ENCODE results near the gene TPRN.

The TPRN gene

GRCh38 chr9:137191245-137191644, 9.3 kb downstream of the TPRN start:
- no peak for TF ChIP-seq FOXP2 (optimal IDR thresholded peaks at IDR 0.05; ENCODE audit: borderline replicate concordance, extremely low read depth, extremely low read length, insufficient read depth)
- TF ChIP-seq SIN3A (IDR thresholded peaks at IDR 0.05; ENCODE audit: borderline replicate concordance, insufficient read depth, low read length): no peak
- no peak for TF ChIP-seq TAF1 (IDR thresholded peaks at IDR 0.05; ENCODE audit: borderline replicate concordance, insufficient read depth, low read length)
- no peak for TF ChIP-seq POLR2AphosphoS5 (IDR thresholded peaks at IDR 0.05; ENCODE audit: low read depth, low read length)
- TF ChIP-seq REST (IDR thresholded peaks at IDR 0.05; ENCODE audit: insufficient read depth in 1 of 2, low read depth in 2 of 2, low read length in 2 of 2): no peak

- TF ChIP-seq FOXP2 (optimal IDR thresholded peaks at IDR 0.05; ENCODE audit: borderline replicate concordance, extremely low read depth, extremely low read length, insufficient read depth) (no peak), REST (IDR thresholded peaks at IDR 0.05; ENCODE audit: insufficient read depth in 1 of 2, low read depth in 2 of 2, low read length in 2 of 2) (no peak), TAF1 (IDR thresholded peaks at IDR 0.05; ENCODE audit: borderline replicate concordance, insufficient read depth, low read length) (no peak), SIN3A (IDR thresholded peaks at IDR 0.05; ENCODE audit: borderline replicate concordance, insufficient read depth, low read length) (no peak), POLR2AphosphoS5 (IDR thresholded peaks at IDR 0.05; ENCODE audit: low read depth, low read length) (no peak)
These were observed 10.2 kb downstream of the TPRN start for GRCh38 chr9:137190315-137190856.

GRCh38 chr9:137189297-137190295, 10.9 kb downstream of the TPRN start:
- TF ChIP-seq TAF1 (IDR thresholded peaks at IDR 0.05; ENCODE audit: borderline replicate concordance, insufficient read depth, low read length): no peak
- no peak for TF ChIP-seq REST (IDR thresholded peaks at IDR 0.05; ENCODE audit: insufficient read depth in 1 of 2, low read depth in 2 of 2, low read length in 2 of 2)
- no peak for TF ChIP-seq FOXP2 (optimal IDR thresholded peaks at IDR 0.05; ENCODE audit: borderline replicate concordance, extremely low read depth, extremely low read length, insufficient read depth)
- TF ChIP-seq POLR2AphosphoS5 (IDR thresholded peaks at IDR 0.05; ENCODE audit: low read depth, low read length): no peak
- TF ChIP-seq SIN3A (IDR thresholded peaks at IDR 0.05; ENCODE audit: borderline replicate concordance, insufficient read depth, low read length): no peak

- TF ChIP-seq POLR2AphosphoS5 (IDR thresholded peaks at IDR 0.05; ENCODE audit: low read depth, low read length) (peak; percentile 82), TAF1 (IDR thresholded peaks at IDR 0.05; ENCODE audit: borderline replicate concordance, insufficient read depth, low read length) (peak; percentile 26; the same call in 1 of the 2 replicates), REST (IDR thresholded peaks at IDR 0.05; ENCODE audit: insufficient read depth in 1 of 2, low read depth in 2 of 2, low read length in 2 of 2) (peak in 1 of 2 experiments; percentile 51; a peak in 1 of 4 replicates), FOXP2 (optimal IDR thresholded peaks at IDR 0.05; ENCODE audit: borderline replicate concordance, extremely low read depth, extremely low read length, insufficient read depth) (no peak), SIN3A (IDR thresholded peaks at IDR 0.05; ENCODE audit: borderline replicate concordance, insufficient read depth, low read length) (no peak; the same call in 1 of the 2 replicates)
These were observed 11.8 kb downstream of the TPRN start, which contains the start of the genes ANAPC2 and SSNA1 for GRCh38 chr9:137188490-137189296. ANAPC2 (minus strand) TSS chr9:137188560; CDS start chr9:137188532, 28 bp downstream. SSNA1 (plus strand) TSS chr9:137188676; CDS start chr9:137188727, 51 bp downstream.
